Measurements from ENCODE around the gene UBXN10.

UBXN10 gene

DNA sequence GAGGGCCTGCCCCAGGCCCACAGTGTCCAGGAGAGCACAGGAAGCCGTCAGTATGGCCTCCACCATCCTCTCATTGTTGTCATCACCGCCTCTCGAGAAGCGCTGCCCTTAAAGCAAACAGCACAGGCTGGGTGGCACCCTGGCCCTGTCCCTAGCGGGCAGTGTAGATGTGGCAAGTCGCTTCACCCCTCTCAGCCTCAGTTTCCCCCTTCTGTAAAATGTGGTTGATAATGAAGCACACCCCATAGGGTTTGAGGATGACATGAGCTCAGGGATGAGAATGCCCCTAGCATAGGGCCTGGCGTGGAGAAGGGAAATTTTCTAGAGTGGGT, 33.3 kb upstream of the UBXN10 start:
- no peak overlapping the region for H3K27ac ChIP-seq (ENCODE audit: low read length)
- no peaks in the 10 kb centered on the region for H3K9me3 ChIP-seq (ENCODE audit: control insufficient read depth, insufficient read depth, low read length)
- no peak overlapping the region for H3K4me3 ChIP-seq (ENCODE audit: low read length)
- H3K36me3 ChIP-seq (ENCODE audit: control insufficient read depth, insufficient read depth, low read length): no peaks in the 10 kb centered on the region
- no peak for DNase-seq (ENCODE audit: low read depth, low spot score)
- WGBS (ENCODE audit: insufficient coverage, insufficient read length): no CpG with 5 or more reads among the region's 7 CpGs
- peaks cover 7% of the 10 kb centered on the region for H3K4me1 ChIP-seq (ENCODE audit: control insufficient read depth, insufficient read depth, low read length)
- no peaks in the 10 kb centered on the region for H3K27me3 ChIP-seq (ENCODE audit: control insufficient read depth, insufficient read depth, low read length)

DNA sequence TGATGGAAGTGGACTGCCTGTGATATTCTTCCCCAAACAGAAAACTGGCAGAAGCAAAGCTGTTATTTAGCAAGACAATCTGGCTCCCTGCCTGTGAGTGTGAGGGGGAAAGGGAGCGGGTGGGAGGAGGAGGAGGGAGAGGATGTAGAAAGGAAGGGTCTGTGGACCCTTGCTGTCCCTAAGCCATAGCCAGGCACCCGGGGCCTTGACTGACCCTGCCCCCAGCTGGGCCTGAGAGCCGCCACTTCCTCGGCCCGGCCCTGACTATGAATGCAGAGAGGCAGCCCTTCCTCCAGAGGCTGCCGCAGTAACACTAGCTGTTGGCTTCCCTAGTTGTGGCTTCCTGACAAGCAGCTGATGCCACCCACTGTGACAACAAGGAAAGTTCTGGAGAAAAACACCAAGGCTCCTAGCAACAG, 32.9 kb upstream of the UBXN10 start:
- Histone ChIP-seq H3K27ac (ENCODE audit: low read length) (no peak overlapping the region), H3K9me3 (ENCODE audit: control insufficient read depth, insufficient read depth, low read length) (no peaks in the 10 kb centered on the region), H3K27me3 (ENCODE audit: control insufficient read depth, insufficient read depth, low read length) (no peaks in the 10 kb centered on the region), H3K4me3 (ENCODE audit: low read length) (no peak overlapping the region), H3K4me1 (ENCODE audit: control insufficient read depth, insufficient read depth, low read length) (peaks cover 7% of the 10 kb centered on the region), H3K36me3 (ENCODE audit: control insufficient read depth, insufficient read depth, low read length) (no peaks in the 10 kb centered on the region)
- WGBS (ENCODE audit: insufficient coverage, insufficient read length): no CpG with 5 or more reads among the region's 6 CpGs
- DNase-seq (ENCODE audit: low read depth, low spot score): no peak

DNA sequence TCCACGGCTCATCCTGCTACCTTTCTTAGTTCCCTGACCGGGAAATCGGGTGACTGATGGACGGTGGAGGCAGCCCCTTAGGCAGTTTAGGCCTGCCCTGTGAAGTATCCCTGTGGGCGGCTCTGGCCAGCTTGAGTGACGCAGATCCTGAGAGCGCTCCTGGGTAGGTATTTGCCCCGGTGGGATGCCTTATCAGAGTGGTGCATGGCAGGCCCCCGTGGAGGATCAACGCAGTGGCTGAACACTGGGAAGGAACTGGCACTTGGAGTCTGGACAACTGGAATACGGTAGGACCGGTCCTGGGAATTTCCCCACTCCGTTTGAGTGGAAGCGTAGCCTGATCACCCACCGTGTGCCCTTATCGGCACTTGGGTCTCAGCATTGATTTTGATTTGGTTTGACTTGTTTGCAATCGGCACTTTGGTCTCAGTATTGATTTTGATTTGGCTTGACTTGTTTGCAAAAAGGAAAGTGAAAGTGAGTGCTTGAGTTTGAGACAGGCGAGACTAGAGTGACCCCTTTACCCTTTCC, 31.5 kb upstream of the UBXN10 start:
- H3K4me3 ChIP-seq (ENCODE audit: low read length): no peak overlapping the region
- H3K4me1 ChIP-seq (ENCODE audit: control insufficient read depth, insufficient read depth, low read length): peaks cover 7% of the 10 kb centered on the region
- H3K27ac ChIP-seq (ENCODE audit: low read length): no peak overlapping the region
- no peaks in the 10 kb centered on the region for H3K9me3 ChIP-seq (ENCODE audit: control insufficient read depth, insufficient read depth, low read length)
- WGBS (ENCODE audit: insufficient coverage, insufficient read length): no CpG with 5 or more reads among the region's 18 CpGs
- no peaks in the 10 kb centered on the region for H3K27me3 ChIP-seq (ENCODE audit: control insufficient read depth, insufficient read depth, low read length)
- no peak for DNase-seq (ENCODE audit: low read depth, low spot score)
- no peaks in the 10 kb centered on the region for H3K36me3 ChIP-seq (ENCODE audit: control insufficient read depth, insufficient read depth, low read length)

GRCh38 chr1:20158358-20159070, 27.4 kb upstream of the UBXN10 start:
- DNase-seq (ENCODE audit: low read depth, low spot score): no peak
- Histone ChIP-seq H3K27ac (ENCODE audit: low read length) (no peak overlapping the region), H3K4me3 (ENCODE audit: low read length) (no peak overlapping the region), H3K36me3 (ENCODE audit: control insufficient read depth, insufficient read depth, low read length) (no peaks in the 10 kb centered on the region), H3K9me3 (ENCODE audit: control insufficient read depth, insufficient read depth, low read length) (0 out of 2 replicates have a peak, but pooled peaks cover 2% of the 10 kb centered on the region), H3K27me3 (ENCODE audit: control insufficient read depth, insufficient read depth, low read length) (no peaks in the 10 kb centered on the region), H3K4me1 (ENCODE audit: control insufficient read depth, insufficient read depth, low read length) (no peaks in the 10 kb centered on the region)
- WGBS (ENCODE audit: insufficient coverage, insufficient read length): no CpG with 5 or more reads among the region's 7 CpGs

DNA sequence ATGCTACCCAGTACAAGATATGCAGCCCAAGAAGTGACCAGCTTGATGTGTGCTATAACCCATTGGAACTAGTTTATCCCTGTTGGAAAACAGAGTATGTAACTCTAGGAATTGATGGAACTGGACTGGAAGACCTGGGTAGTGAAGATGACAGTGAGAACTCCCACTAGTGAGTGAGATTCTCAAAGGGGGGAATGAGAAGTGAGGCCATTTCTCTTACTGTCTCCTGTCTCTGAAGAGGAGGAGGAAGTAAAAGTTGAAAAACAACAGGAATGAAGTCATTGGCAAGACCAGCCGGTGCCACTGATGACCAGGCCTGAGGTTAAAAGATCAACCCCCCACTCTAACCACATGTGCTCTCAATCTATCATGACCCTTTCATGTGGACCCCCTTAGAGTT, 25.9 kb upstream of the UBXN10 start:
- H3K4me1 ChIP-seq (ENCODE audit: control insufficient read depth, insufficient read depth, low read length): no peaks in the 10 kb centered on the region
- no peak overlapping the region for H3K27ac ChIP-seq (ENCODE audit: low read length)
- WGBS (ENCODE audit: insufficient coverage, insufficient read length): no CpG with 5 or more reads among the region's 1 CpG
- 0 out of 2 replicates have a peak, but pooled peaks cover 2% of the 10 kb centered on the region for H3K9me3 ChIP-seq (ENCODE audit: control insufficient read depth, insufficient read depth, low read length)
- H3K36me3 ChIP-seq (ENCODE audit: control insufficient read depth, insufficient read depth, low read length): no peaks in the 10 kb centered on the region
- H3K27me3 ChIP-seq (ENCODE audit: control insufficient read depth, insufficient read depth, low read length): no peaks in the 10 kb centered on the region
- no peak for DNase-seq (ENCODE audit: low read depth, low spot score)
- H3K4me3 ChIP-seq (ENCODE audit: low read length): no peak overlapping the region

- Histone ChIP-seq H3K4me1 (ENCODE audit: control insufficient read depth, insufficient read depth, low read length) (0 out of 2 replicates have a peak, but pooled peaks cover 1% of the 10 kb centered on the region), H3K36me3 (ENCODE audit: control insufficient read depth, insufficient read depth, low read length) (no peaks in the 10 kb centered on the region), H3K27me3 (ENCODE audit: control insufficient read depth, insufficient read depth, low read length) (no peaks in the 10 kb centered on the region), H3K4me3 (ENCODE audit: low read length) (no peak overlapping the region), H3K27ac (ENCODE audit: low read length) (no peak overlapping the region), H3K9me3 (ENCODE audit: control insufficient read depth, insufficient read depth, low read length) (0 out of 2 replicates have a peak, but pooled peaks cover 2% of the 10 kb centered on the region)
- DNase-seq (ENCODE audit: low read depth, low spot score): no peak
- no CpG with 5 or more reads among the region's 15 CpGs for WGBS (ENCODE audit: insufficient coverage, insufficient read length)
These were observed 21.1 kb upstream of the UBXN10 start for GRCh38 chr1:20164694-20165202.

GRCh38 chr1:20165522-20165951, 20.4 kb upstream of the UBXN10 start:
- H3K27me3 ChIP-seq (ENCODE audit: control insufficient read depth, insufficient read depth, low read length): no peaks in the 10 kb centered on the region
- DNase-seq (ENCODE audit: low read depth, low spot score): no peak
- WGBS (ENCODE audit: insufficient coverage, insufficient read length): no CpG with 5 or more reads among the region's 16 CpGs
- no peak overlapping the region for H3K27ac ChIP-seq (ENCODE audit: low read length)
- H3K4me1 ChIP-seq (ENCODE audit: control insufficient read depth, insufficient read depth, low read length): 0 out of 2 replicates have a peak, but pooled peaks cover 1% of the 10 kb centered on the region
- H3K4me3 ChIP-seq (ENCODE audit: low read length): no peak overlapping the region
- H3K9me3 ChIP-seq (ENCODE audit: control insufficient read depth, insufficient read depth, low read length): 0 out of 2 replicates have a peak, but pooled peaks cover 2% of the 10 kb centered on the region
- H3K36me3 ChIP-seq (ENCODE audit: control insufficient read depth, insufficient read depth, low read length): no peaks in the 10 kb centered on the region

DNA sequence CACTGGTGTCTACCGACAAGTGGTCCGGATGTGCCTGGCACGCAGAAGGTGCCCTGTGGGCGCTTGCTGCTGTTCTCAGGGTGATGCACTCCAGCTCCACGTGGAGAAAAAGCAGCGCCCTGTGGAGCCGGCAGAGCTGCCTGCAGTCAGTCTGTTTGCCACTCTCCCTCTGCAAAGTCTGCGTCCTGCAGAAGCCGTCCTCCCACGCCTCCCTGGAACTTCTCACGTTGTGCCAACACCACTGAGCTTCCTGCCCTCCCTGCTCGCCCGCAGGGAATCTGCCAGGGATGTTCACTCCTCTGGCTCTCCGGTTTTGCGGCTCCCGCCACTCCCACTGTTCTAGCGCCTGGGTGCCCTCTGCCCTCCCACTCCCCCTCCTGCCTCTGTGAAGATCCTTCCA, 19.8 kb upstream of the UBXN10 start:
- no peak for DNase-seq (ENCODE audit: low read depth, low spot score)
- no CpG with 5 or more reads among the region's 17 CpGs for WGBS (ENCODE audit: insufficient coverage, insufficient read length)
- H3K4me1 ChIP-seq (ENCODE audit: control insufficient read depth, insufficient read depth, low read length): 0 out of 2 replicates have a peak, but pooled peaks cover 1% of the 10 kb centered on the region

DNA sequence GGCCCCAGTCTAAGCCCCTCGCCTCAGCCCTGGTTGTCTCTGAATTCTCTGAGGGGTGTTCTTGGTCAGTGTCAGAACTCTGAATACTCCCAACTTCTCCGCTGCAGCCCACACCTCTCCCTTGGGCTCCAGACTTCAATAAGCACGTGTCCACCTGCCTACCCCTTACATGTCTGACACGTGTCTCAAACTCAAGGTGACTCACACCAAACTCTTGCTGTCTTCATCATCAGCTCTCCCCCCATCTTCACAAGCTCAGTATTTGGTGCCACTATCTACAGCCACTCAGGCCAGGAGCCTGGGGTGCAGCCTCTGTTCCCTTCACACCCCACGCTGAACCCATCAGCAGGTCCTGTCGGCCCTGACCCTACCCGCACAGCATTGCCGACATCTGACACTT, 18.8 kb upstream of the UBXN10 start:
- no peaks in the 10 kb centered on the region for H3K36me3 ChIP-seq (ENCODE audit: control insufficient read depth, insufficient read depth, low read length)

More for the DNA sequence above, 19.8 kb upstream of the UBXN10 start:
- no peak overlapping the region for H3K27ac ChIP-seq (ENCODE audit: low read length)
- H3K36me3 ChIP-seq (ENCODE audit: control insufficient read depth, insufficient read depth, low read length): no peaks in the 10 kb centered on the region
- H3K9me3 ChIP-seq (ENCODE audit: control insufficient read depth, insufficient read depth, low read length): no peaks in the 10 kb centered on the region
- H3K27me3 ChIP-seq (ENCODE audit: control insufficient read depth, insufficient read depth, low read length): no peaks in the 10 kb centered on the region
- H3K4me3 ChIP-seq (ENCODE audit: low read length): no peak overlapping the region

GRCh38 chr1:20168564-20169491, 17.1 kb upstream of the UBXN10 start:
- H3K4me3 ChIP-seq (ENCODE audit: low read length): no peak overlapping the region
- no peaks in the 10 kb centered on the region for H3K36me3 ChIP-seq (ENCODE audit: control insufficient read depth, insufficient read depth, low read length)
- H3K4me1 ChIP-seq (ENCODE audit: control insufficient read depth, insufficient read depth, low read length): 0 out of 2 replicates have a peak, but pooled peaks cover 1% of the 10 kb centered on the region
- no peak overlapping the region for H3K27ac ChIP-seq (ENCODE audit: low read length)
- DNase-seq (ENCODE audit: low read depth, low spot score): no peak
- WGBS (ENCODE audit: insufficient coverage, insufficient read length): no CpG with 5 or more reads among the region's 9 CpGs
- no peaks in the 10 kb centered on the region for H3K9me3 ChIP-seq (ENCODE audit: control insufficient read depth, insufficient read depth, low read length)
- H3K27me3 ChIP-seq (ENCODE audit: control insufficient read depth, insufficient read depth, low read length): no peaks in the 10 kb centered on the region

More for the DNA sequence above, 18.8 kb upstream of the UBXN10 start:
- Histone ChIP-seq H3K4me3 (ENCODE audit: low read length) (no peak overlapping the region), H3K27ac (ENCODE audit: low read length) (no peak overlapping the region), H3K27me3 (ENCODE audit: control insufficient read depth, insufficient read depth, low read length) (no peaks in the 10 kb centered on the region), H3K4me1 (ENCODE audit: control insufficient read depth, insufficient read depth, low read length) (0 out of 2 replicates have a peak, but pooled peaks cover 1% of the 10 kb centered on the region), H3K9me3 (ENCODE audit: control insufficient read depth, insufficient read depth, low read length) (no peaks in the 10 kb centered on the region)
- DNase-seq (ENCODE audit: low read depth, low spot score): no peak
- WGBS (ENCODE audit: insufficient coverage, insufficient read length): no CpG with 5 or more reads among the region's 8 CpGs

Measured in iPS DF 6.9 (cell line).